CD4-positive, alpha-beta T cell treated with Interleukin-10 for 1 hour (primary cell): ENCODE results near the gene RECQL5.
"Not testable (repeated sequence)": the region's sequence is repeated elsewhere in the genome, so short reads cannot be mapped to it uniquely, and the experiment has no call there.

Experiments used
- DNase-seq: peaks from one replicate; pipeline ENCODE4 v3.0.0-alpha.2; 2020

Gene RECQL5

DNA sequence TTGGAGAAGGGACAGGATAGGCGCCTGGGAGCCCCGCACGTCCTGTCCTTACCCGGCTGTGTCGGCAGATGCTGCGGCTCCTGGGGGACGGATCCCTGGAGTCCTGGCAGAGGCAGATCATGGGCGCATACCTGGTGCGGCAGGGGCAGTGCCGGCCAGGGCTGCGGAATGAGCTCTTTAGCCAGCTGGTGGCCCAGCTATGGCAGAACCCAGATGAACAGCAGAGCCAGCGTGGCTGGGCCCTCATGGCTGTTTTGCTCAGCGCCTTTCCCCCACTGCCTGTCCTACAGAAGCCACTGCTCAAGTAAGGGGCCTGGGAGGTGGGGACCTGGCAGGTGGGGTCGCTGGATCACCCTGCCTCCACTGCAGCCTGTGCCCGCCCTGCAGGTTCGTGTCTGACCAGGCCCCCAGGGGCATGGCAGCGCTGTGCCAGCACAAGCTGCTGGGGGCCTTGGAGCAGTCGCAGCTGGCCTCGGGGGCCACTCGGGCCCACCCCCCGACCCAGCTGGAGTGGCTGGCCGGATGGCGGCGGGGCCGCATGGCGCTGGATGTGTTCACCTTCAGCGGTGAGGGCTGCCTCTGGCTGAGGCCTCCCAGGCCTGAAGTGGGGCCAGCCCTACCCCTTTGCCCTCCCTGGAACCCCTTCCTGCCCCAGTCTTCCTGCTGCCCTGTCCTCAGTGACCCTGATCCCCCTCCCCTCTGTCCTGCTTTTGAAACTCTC is 53.9 kb downstream of the RECQL5 start:
- DNase-seq, result no peak

DNA sequence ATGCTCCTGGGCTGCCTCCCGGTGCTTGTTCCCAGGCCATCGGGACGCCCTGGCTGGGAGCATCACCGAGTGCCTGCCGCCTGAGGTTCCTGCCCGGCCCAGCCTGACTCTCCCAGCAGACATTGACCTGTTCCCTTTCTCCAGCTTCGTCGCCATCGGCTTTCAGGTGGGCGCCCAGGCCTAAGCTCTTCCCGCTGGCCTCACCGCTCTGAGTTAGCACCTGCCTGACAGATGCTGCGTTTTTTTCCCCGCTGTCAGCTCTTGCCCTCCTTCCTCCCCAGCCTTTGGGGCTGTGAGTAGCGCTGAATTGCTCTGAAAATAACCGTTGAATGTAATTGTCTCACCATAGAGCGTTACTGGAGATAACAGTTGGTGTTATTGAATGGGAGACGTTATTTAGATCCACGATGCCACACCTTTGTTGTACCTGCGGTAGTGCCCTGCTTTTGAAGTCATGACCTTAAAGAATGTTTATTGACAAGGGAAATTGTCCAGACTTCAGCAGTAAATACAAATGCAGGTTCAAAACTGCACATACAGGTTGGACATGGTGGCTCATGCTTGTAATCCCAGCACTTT is 55.0 kb downstream of the RECQL5 start:
- no peak for DNase-seq

DNA sequence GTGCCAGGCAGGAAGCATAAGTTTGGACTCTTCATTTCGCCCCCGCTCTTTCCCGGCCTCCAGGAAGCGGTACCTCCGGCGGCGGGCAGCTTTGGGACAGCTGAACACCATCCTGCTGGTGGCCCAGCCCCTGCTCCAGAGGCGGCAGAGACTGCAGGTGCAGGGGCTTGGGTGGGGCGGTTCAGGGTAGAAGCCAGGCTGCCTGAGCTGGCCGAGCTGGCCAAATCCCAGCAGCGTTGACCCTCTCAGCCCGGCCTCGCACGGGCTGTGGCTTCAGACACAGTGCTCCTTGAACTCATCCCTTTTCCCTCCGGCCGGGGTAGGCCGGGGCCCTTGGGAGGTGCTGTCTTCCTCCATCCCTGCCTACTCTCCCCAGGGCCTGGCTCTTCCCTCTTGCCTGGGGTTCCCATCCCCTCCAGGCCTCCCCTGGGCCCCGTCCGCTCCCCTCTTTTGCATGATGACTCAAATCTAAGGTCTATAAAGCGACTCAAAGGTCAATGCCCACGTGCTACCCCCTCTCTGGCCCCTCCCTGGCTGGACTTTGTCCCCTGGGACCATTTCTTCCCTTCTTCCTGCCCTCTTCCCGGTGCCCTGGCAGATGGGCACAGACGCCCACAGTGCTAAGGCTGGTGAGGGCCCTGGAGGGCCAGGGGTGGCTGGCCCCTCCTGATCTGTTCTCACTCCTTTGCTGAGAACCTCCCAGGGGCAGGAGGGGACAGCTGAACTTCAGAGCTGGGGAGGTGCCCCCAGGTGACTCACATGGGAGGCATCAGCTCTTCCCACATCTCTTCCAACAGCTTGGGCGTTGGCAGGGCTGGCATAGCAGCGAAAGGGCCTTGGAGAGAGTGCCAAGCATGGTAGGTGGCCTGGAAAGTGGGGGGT is 56.6 kb downstream of the RECQL5 start:
- DNase-seq, result no peak

DNA sequence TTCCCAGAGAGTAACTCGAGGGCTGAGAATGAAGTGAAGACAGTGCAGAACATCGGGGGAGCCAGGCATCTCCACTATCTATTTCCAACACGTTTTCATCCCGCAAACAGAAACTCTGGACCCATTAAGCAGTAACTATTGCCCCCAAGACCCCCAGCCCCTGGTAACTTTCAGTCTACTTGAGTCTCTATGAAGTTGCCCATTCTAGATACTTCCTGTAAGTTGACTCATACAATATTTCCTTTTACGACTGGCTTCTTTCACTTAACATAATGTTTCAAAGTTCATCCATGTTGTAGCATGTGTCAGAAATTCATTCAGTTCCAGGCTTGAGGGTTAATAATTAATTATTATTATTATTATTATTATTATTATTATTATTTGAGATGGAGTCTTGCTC is 59.9 kb downstream of the RECQL5 start:
- no peak for DNase-seq

DNA sequence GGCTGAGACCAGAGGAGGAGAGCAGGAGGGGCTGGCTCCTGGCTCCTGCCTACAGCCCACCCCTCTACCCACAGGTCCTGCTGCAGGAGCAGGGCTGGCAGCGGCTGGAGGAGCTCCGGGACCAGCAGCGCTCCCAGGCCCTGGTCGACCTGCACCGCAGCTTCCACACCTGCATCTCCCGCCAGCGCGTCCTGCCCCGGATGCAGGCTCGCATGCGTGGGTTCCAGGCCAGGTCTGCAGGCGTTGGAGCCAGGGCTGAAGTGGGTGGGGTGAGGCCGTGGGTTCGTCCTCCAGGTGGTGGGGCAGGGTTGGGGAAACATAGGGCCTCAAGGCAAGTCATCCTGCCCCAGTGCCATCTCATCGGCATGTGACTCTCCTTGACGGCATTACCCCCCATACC is 61.2 kb downstream of the RECQL5 start:
- DNase-seq, result no peak

DNA sequence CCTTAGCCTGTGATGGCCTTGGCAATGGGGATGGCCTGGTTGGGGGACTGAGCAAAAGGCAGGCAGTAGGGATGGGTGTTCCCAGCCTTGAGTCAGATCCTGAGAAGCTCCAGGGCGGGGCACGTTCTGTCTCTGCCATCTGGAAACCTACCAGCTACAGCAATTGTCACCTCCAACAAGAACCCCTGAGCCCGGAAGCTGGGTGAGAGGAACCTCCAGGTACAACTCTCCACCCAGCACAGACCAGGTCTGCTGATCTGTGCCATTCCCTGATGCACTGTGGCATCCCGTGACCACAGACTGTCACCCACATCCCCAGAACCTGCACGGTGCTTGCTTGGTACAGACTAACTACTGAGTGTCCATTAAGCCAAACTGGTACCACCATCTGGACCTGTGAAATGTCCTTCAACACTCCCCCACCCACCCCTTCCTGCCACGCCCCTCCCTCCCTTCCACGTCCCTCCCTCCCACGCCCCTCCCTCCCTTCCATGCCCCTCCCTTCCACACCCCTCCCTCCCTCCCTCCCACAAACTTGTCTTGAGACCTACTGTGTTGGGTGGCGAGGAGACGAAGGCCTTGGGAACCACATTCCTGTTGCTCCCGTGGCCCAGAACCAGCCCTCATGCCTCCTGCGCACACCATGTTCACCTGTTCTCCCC is 62.8 kb downstream of the RECQL5 start:
- DNase-seq, result no peak

DNA sequence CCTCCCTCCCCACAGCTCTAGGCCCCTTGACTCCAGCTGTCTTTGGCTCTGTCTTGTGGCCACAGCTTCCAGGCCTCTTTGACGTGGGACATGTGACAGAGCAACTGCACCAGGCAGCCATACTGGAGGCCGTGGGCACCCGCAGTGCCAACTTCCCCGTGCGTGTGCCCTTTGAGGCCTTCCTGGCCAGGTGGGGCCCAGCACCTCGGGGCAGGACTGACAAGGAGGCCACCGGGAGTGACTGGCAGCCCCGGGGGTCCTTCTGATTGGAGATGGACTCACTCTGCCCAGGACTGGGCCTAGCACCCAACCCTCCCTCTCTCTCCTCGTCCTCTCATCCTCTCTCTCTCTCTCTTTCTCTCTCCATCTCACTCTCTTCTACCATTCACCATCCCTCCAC is 63.8 kb downstream of the RECQL5 start:
- no peak for DNase-seq

DNA sequence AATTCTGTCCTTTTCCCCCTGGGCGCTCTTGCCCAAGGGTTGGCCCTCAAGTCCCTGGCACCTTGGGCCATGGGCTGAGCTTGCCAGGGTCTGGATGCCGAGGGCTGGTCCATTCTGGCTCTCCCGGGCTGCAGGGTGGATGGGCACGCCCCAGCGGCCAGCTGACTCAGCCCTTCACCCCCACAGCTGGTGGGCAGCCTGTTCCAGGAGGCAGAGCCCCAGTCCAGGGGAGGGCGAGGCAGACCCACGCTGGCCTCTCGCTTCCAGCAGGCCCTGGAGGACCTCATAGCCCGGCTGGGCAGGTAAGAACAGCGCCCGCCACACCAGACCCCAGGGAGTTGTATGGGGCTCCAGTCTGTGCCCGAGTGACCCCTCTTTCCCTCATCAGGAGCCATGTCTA is 64.3 kb downstream of the RECQL5 start:
- DNase-seq, result no peak

DNA sequence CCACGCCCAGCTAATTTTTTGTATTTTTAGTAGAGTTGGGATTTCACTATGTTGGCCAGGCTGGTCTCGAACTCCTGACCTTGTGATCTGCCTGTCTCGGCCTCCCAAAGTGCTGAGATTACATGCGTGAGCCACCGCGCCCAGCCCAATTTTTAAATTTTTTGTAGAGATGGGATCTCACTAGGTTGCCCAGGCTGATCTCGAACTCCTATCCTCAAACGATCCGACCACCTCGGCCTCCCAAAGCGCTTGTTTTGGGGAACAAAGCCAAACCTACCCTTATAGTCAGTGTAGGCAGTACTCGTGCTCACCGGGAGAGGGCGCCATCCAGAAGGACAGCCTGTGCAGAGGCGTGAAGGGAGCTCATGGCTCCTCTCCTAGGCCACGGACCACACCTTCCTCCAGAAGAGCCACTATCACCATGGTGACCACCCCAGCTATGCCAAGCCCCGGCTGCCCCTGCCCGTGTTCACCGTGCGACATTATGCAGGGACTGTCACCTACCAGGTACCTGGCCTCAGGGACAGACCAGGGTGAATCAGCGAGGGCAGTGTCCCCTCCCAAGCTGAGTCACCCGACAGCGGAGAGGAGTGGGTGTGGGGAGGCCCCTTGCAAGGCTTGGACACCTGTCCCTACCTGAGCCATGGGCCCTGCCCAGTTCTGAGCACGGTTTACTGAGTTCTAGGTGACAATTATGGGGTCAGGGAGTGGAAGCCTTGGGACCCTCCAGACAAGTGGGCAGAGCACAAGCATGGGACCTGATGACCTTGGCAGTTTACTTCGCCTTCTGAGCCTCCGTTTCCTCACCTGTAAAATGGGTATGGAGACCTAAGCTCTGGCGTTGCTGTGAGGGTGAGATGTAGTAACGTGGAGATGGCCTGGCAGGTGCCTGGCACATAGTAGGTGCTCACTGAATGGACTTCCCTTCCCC is 65.6 kb downstream of the RECQL5 start:
- DNase-seq, result peak; percentile 57

DNA sequence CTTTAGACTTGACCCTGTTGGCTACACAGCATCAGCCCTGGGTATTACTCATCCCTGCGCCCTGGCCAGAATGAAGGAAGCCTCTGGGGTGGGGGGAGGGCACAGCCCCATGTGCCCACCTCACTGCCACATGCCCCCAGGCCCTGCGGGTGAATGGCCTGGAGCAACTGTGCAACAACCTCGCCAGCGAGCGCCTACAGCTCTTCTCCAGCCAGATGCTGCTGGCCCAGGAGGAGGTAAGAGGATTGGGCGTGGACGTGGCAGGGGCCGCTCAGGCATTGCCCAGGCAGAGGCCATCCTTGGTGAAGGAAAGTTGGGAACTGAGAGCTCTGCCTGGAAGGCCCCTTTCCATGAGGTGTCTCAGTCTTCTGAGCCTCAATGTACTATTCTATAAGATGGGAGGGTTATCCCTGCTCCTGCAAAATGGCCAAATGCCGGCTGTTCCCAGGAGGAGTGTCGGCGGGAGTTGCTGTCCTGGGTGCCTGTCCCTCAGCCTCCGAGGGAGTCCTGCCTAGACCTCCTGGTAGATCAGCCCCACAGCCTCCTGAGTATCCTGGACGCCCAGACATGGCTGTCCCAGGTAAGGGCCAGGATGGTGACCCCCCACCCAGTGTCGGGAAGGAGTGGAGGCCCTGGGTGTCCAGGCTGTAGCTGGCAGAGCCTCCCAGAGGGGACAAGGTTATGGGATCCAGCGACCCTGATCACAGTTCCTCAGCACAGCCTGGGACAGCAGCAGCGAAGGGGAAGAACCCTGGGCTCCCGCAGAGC is 70.5 kb downstream of the RECQL5 start:
- DNase-seq, result no peak

DNA sequence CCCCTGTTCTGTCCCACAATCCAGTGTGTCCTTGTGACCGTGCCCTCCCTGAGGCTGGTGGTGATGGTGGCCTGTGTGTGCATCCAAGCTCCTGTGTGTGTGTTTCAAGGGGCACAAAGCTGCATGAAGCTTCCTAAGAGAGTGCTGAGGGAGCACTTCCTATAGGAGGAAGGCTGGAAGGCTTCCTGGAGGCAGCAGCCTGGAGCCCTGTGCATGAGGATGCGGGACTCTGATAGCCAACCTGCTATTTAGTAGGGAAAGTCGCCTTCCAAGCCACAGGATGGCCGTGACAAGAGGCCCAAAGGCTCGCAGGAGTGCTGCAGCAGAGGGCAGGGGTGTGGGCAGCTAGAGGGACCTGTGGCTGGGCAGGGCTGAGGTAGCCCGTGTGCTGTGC is 71.0 kb downstream of the RECQL5 start:
- no peak for DNase-seq

DNA sequence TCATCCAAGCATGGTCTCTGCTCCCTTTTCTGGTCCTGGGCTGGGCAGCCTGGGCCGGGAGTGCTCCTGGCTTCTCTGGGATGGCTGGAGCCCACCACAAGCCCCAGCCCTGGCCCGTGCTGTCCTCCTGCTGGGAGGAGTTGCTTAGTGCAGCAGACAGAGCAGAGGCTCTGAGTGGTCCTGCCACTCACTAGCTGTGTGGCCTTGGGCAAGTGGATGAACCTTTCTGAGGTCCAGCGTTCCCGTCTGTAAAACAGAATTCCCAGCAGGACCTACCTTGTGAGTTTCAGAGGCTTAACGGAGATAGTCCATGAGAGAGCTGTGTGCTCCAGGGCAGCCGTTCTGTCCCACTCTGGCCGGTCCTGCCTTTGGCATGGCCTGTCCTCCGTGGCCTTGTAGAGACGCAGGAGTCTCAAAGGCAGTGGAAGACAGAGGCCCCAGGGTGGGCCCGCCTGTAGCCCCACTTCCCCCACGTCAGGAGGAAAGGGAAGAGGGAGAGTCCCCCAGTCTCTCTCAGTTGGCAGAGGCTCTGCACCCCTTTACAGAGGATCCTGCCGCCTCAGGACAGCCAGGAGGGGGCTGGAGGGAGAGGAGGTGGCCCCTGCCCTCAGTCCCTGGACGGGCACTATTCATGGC is 71.6 kb downstream of the RECQL5 start:
- no peak for DNase-seq

DNA sequence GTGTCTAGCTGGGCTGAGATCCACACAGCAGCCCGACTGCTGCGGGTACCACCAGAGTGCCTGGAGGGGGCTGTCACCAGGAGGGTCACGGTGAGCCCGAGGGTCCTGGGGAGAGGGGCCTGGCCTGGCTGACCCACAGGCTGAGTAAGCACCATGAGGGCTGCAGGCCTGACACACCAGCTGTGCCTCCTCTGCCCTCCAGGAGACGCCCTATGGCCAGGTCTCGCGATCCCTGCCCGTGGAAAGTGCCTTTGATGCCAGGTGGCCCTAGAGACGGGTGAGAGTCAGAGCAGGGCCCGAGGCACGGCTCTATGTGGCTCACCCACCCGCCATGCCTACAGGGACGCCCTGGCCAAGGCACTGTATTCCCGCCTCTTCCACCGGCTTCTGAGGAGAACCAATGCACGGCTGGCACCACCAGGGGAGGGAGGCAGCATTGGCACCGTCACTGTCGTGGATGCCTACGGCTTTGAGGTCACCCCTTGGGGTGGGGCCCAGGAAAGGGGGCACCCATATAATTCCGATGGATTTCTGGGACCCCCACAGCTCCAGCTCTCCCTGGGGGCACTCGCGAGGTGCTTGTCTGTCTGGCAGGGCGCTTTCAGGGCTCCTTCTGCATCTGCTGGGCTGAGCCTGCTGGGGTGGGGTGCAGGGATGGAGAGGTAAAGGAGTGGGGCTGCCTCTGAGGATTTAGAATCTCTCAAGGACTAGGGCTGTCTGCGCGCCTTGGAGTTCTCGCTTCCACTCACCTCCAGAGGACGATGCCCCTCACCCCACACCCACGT is 72.3 kb downstream of the RECQL5 start:
- no peak for DNase-seq

DNA sequence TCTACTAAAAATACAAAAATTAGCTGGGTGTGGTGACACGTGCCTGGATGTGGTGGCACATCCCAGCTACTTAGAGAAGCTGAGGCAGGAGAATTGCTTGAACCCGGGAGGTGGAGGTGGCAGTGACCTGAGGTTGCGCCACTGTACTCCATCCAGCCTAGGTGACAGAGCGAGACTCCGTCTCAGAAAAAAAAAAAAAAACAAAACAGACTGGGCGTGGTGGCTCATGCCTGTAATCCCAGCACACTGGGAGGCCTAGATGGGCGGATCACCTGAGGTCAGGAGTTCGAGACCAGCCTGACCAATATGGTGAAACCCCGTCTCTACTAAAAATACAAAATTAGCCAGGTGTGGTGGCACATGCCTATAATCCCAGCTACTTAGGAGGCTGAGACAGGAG is 73.5 kb downstream of the RECQL5 start:
- not testable (repeated sequence) for DNase-seq

DNA sequence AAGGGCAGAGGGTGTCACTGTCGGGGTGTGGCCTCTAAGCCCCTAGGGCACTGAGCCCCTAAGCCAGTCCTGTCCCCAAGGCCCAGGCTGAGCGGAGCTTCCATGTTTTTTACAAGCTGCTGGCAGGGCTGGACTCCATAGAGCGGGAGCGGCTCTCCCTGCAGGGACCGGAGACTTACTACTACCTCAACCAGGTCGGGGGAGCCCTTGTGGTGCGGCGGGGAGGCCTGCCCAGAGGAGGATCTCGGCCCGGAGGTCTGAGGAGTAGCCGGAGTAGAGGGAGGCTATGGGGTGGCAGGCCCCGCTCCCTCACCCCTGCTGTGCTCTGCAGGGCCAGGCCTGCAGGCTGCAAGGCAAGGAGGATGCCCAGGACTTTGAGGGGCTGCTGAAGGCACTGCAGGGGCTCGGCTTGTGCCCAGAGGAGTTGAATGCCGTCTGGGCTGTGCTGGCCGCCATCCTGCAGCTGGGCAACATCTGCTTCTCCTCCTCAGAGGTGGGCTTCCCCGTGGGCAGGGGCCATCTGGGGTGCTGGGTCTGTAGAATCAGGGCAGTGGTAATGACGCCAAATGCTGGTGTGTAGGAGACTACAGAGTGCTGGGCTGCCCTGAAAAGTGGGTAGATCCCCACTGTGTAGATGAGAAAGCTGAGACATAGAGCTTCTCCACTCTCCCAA is 74.5 kb downstream of the RECQL5 start:
- no peak for DNase-seq

DNA sequence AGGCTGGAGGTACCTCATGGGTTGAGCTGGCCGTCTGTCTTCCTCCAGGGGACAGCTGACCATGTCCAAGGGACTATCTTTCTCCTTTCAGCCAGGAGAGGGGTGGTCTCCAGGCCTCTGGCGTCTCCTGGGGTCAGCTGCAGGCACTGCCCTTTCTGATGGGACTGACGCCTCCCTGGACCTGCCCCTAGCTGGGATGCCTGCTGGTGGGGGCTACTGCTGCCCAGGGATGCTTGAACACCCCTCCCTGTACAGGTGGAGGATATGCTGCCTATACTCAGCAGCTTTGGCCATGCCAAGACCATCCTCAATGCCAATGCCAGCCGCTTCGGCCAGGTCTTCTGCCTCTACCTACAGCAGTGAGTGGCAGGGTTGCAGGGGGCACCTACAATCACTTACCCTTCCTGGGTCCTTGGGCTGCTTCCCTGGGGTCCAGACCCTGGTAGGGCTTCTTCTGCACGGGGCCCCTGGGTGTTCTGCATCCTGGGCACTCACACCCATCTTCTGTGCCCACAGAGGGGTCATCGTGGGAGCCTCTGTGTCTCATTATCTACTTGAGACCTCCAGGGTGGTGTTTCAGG is 75.1 kb downstream of the RECQL5 start:
- DNase-seq, result no peak

DNA sequence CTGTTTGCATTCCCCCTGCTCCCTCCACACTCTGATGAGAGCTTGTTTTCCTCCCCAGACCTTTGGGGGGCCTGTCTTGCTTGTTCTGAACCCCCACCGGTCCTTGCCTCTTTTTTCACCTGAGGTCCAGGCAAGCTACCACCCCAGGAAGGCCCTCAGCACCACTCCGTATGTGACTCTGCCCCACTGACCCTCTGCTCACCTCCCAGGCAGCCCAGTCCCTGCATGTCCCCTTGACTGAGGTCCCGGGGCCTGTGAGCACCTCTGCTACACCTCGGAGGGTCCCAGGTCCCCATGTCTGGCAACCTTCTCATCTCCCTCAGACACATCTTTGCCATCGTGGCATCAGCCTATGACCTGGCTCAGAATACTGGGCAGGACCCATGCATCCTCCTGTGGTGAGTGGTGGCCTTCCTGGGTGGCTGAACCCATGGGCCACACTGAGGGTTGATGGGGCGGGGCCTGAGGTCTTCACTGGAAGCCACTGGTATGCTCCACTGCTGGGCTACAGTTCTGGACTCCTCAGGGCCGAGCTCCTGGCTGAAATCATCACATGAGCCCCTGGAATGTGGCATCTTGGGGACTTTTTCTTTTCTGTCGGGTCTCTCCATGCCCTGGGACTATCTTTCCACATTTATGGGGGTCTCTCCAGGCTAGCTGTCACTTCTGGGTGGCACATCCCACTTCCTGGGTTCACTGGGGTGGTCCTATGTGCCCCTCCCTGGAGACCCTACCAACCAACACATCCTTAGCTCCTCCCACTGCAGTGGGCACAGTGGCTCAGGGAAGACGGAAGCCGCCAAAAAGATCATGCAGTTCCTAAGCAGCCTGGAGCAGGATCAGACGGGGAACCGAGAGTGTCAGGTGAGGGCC is 75.9 kb downstream of the RECQL5 start:
- DNase-seq, result no peak

DNA sequence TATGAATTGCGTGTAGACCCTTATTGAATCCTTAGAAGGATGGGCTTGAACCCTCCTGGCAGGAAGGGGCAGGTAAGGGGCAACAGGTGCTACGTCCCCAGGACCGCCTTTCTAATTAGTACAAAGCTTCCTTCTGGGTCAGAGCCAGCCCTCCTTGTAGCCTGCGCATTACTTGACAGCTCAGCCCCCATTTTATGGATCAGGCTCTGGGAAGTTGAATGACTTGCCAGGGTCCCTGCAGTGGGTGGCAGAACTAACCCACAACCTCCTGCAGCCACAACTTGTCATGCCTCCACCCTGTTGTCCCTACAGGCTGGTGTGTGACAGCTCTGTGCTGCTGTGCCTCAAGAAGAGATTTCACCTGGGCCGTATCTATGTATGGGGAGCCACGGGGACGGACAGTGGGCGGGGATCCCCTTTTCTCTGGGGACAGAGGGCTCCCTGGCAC is 76.6 kb downstream of the RECQL5 start:
- no peak for DNase-seq
